Glutamatergic neuron (in vitro differentiated cells): ENCODE results near the gene SGSM2. TPM values are rescaled to one million over a fixed set of nuclear protein-coding genes. Genes with fewer than 3 reads are reported as not detected.

Experiments
- DNase-seq: peaks from one replicate; pipeline ENCODE4 v3.0.0; 2022
- H3K27ac Mint-ChIP-seq: one replicate; pipeline ENCODE4 v1.8.0; 2020; ENCODE audit warnings: mild to moderate bottlenecking, mixed read lengths, inconsistent platforms; ENCODE audit not compliant: unreplicated experiment
- H3K27me3 Mint-ChIP-seq: one replicate; pipeline ENCODE4 v1.8.0; 2020; ENCODE audit warnings: mild to moderate bottlenecking, moderate library complexity, mixed read lengths, inconsistent platforms; ENCODE audit not compliant: unreplicated experiment
- H3K36me3 Mint-ChIP-seq: one replicate; pipeline ENCODE4 v1.8.0; 2020; ENCODE audit warnings: mild to moderate bottlenecking, mixed read lengths, inconsistent platforms; ENCODE audit not compliant: unreplicated experiment
- H3K4me1 Mint-ChIP-seq: one replicate; pipeline ENCODE4 v1.8.0; 2020; ENCODE audit warnings: mild to moderate bottlenecking, low read depth, mixed read lengths, inconsistent platforms; ENCODE audit not compliant: unreplicated experiment
- H3K4me3 Mint-ChIP-seq: one replicate; pipeline ENCODE4 v1.8.0; 2020; ENCODE audit warnings: mild to moderate bottlenecking, mixed read lengths, inconsistent platforms; ENCODE audit not compliant: unreplicated experiment
- H3K9me3 Mint-ChIP-seq: one replicate; pipeline ENCODE4 v1.8.0; 2020; ENCODE audit warnings: mild to moderate bottlenecking, moderate library complexity, mixed read lengths, inconsistent platforms; ENCODE audit not compliant: unreplicated experiment
- total RNA-seq: library from RNA; stranded (reverse); fragmentation: NEBNext Ultra II Directional; extraction: Animal tissue kit (Norgen Biotek cat#: 25700); gene quantifications from one replicate; pipeline ENCODE4 v1.2.1, GENCODE V29; 2021; ENCODE audit not compliant: unreplicated experiment
- TF ChIP-seq, protein P1 (sequence below): fragments of 200-600 bp; sonication (generic); IDR thresholded peaks from one replicate; pipeline ENCODE4 v1.5.0; 2021; ENCODE audit not compliant: partially characterized antibody, unreplicated experiment

Gene SGSM2
- total RNA-seq, 1 donor from 2014 or later = 111 TPM

DNA sequence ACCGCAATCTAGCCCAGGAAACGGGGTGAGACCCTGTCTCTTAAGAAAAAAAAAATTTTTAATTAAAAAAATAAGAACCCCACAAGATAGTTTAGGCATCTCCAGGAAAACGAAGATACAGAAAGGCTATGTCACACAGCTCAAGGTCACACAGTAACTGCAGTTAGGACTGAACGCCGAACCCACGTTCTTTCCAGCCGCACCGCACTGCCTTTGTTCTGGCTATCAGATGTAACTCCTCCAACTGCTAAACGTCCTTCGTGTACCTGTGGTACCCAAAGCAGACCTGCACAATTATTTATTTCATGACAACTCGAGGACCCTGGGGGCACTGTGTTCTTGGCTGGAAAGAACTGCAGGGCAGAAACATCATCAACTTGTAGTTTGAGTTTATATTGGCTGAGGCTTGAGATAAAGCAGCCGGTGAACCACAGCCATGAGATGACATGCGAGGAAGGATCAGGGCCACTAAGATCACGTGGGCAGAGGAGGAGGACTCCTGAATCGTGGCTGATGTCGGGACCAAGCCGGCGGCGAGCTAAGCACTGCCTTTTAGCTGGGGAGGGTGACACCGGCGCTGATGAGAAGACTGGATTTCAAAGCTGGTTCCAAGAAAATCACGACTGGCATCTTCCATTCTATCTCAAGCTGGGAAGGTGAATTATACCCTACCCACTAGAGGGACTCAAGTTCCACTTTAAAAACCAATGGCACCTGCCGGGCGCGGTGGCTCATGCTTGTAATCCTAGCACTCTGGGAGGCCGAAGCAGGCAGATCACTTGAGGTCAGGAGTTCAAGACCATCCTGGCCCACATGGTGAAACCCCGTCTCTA is 84.2 kb downstream of the SGSM2 start:
- Mint-ChIP-seq H3K27me3 (peaks cover 3% of the 10 kb centered on the region), H3K9me3 (peaks cover 2% of the 10 kb centered on the region), H3K27ac (no peak overlapping the region), H3K4me1 (peaks cover 30% of the 10 kb centered on the region), H3K4me3 (no peak overlapping the region), H3K36me3 (no peaks in the 10 kb centered on the region)
- DNase-seq = no peak
- TF ChIP-seq, protein P1, sequence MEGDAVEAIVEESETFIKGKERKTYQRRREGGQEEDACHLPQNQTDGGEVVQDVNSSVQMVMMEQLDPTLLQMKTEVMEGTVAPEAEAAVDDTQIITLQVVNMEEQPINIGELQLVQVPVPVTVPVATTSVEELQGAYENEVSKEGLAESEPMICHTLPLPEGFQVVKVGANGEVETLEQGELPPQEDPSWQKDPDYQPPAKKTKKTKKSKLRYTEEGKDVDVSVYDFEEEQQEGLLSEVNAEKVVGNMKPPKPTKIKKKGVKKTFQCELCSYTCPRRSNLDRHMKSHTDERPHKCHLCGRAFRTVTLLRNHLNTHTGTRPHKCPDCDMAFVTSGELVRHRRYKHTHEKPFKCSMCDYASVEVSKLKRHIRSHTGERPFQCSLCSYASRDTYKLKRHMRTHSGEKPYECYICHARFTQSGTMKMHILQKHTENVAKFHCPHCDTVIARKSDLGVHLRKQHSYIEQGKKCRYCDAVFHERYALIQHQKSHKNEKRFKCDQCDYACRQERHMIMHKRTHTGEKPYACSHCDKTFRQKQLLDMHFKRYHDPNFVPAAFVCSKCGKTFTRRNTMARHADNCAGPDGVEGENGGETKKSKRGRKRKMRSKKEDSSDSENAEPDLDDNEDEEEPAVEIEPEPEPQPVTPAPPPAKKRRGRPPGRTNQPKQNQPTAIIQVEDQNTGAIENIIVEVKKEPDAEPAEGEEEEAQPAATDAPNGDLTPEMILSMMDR = no peak

DNA sequence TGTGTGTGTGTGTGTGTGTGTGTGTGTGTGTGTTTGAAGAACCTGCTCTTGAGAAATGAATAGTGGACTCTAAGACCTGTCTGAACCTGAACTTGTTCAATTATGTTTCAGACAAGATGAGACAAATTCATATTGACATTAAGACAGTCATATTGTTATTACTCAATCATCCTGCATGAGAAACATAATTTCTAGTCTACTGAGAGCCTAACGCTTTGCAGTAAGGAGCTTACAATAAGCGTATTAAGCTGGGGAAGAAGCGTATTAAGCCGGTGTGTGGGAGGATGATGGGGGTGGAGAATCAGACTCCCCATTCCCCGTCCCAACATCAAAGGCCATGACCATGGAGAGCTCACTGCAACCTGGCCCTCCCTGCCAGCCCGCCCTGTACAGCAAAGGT is 86.0 kb downstream of the SGSM2 start:
- TF ChIP-seq, protein P1 = no peak
- H3K36me3 Mint-ChIP-seq = no peaks in the 10 kb centered on the region
- DNase-seq = no peak
- peaks cover 3% of the 10 kb centered on the region for H3K27me3 Mint-ChIP-seq
- H3K27ac Mint-ChIP-seq = no peak overlapping the region
- peaks cover 23% of the 10 kb centered on the region for H3K4me1 Mint-ChIP-seq
- H3K9me3 Mint-ChIP-seq = peaks cover 2% of the 10 kb centered on the region
- H3K4me3 Mint-ChIP-seq = no peak overlapping the region

DNA sequence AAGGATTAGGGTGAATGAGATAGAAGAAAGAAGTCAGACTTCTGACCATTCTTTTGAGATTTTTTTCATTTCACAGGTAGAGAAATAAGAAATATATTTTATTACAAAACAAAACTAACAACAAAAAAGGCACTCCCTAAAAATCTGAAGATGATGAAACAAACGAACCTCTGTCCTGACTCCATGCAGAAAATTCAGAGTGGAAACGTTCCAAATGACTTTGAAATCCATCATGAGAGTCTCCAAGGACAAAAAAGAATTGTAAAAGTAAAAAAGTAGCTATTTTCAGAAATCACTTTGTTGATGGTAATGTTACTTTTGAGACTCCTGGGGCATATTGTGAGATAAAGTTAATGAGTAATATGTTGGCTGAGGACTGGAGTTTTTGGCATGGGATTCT is 89.9 kb downstream of the SGSM2 start:
- H3K36me3 Mint-ChIP-seq = no peaks in the 10 kb centered on the region
- no peaks in the 10 kb centered on the region for H3K4me1 Mint-ChIP-seq
- H3K9me3 Mint-ChIP-seq = peaks cover 2% of the 10 kb centered on the region
- no peaks in the 10 kb centered on the region for H3K27me3 Mint-ChIP-seq
- H3K27ac Mint-ChIP-seq = no peak overlapping the region
- DNase-seq = no peak
- TF ChIP-seq, protein P1 = no peak
- H3K4me3 Mint-ChIP-seq = no peak overlapping the region

DNA sequence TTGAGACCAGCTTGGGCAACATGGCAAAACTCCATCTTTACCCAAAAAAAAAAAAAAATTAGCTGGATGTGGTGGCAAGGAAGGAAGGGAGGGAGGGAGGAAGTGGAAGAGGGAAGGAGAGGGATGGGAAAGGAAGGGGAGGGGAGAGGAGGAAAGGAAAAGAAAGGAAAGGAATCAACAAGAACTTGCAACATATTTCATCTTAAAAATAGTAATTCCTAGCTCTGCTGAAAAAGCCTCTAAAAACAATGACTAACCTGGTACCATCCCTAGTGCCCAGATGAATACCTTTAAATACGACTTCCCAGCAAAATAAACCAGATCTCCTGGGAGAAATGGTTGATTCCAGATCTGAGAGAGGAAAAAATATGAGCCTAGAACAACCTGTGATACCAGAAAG is 90.6 kb downstream of the SGSM2 start:
- TF ChIP-seq, protein P1 = no peak
- Mint-ChIP-seq H3K36me3 (no peaks in the 10 kb centered on the region), H3K4me3 (no peak overlapping the region), H3K9me3 (peaks cover 2% of the 10 kb centered on the region), H3K4me1 (peaks cover under 1% of the 10 kb centered on the region), H3K27ac (no peak overlapping the region), H3K27me3 (no peaks in the 10 kb centered on the region)
- DNase-seq = no peak

Other genes with a start within 250 kb of the SGSM2 start
- 42.7 TPM for gene SMG6, start 33.7 kb upstream of the SGSM2 start, total RNA-seq
- 22.0 TPM for gene SRR, start 33.6 kb upstream of the SGSM2 start, total RNA-seq
- 25.6 TPM for gene TSR1, start 1.0 kb upstream of the SGSM2 start, total RNA-seq
- gene MNT, start 63.6 kb downstream of the SGSM2 start, total RNA-seq = 41.0 TPM
- 22.6 TPM for gene METTL16, start 174.4 kb downstream of the SGSM2 start, total RNA-seq